Measurements from ENCODE around the gene ABHD12.
A peak's percentile ranks its signal among the peaks of the same experiment; 100 is the strongest.

The ABHD12 gene

GRCh38 chr20:25292176-25292891 lies 98.3 kb downstream of the ABHD12 start:
- Mint-ChIP-seq H3K27me3 (no peaks in the 10 kb centered on the region), H3K4me3 (no peak overlapping the region), H3K27ac (peak overlapping the region; percentile 47), H3K4me1 (ENCODE audit: low read depth) (peaks cover 4% of the 10 kb centered on the region), H3K9me3 (no peaks in the 10 kb centered on the region), H3K36me3 (ENCODE audit: low read depth) (peaks cover 80% of the 10 kb centered on the region)
- DNase-seq = no peak

- peaks cover 84% of the 10 kb centered on the region for H3K36me3 Mint-ChIP-seq (ENCODE audit: low read depth)
- no peaks in the 10 kb centered on the region for H3K27me3 Mint-ChIP-seq
- H3K27ac Mint-ChIP-seq = peak overlapping the region; percentile 58
- no peak for DNase-seq
- H3K4me3 Mint-ChIP-seq = no peak overlapping the region
- H3K9me3 Mint-ChIP-seq = no peaks in the 10 kb centered on the region
- peaks cover 4% of the 10 kb centered on the region for H3K4me1 Mint-ChIP-seq (ENCODE audit: low read depth)
Measured at GRCh38 chr20:25291432-25292133, 99.1 kb downstream of the ABHD12 start.

- DNase-seq = no peak
- Mint-ChIP-seq H3K27me3 (no peaks in the 10 kb centered on the region), H3K27ac (peak overlapping the region; percentile 29), H3K4me1 (ENCODE audit: low read depth) (peaks cover 4% of the 10 kb centered on the region), H3K36me3 (ENCODE audit: low read depth) (peaks cover 84% of the 10 kb centered on the region), H3K9me3 (no peaks in the 10 kb centered on the region), H3K4me3 (no peak overlapping the region)
Measured at GRCh38 chr20:25290646-25291431, 99.8 kb downstream of the ABHD12 start.

- Mint-ChIP-seq H3K27me3 (no peaks in the 10 kb centered on the region), H3K4me3 (no peak overlapping the region), H3K36me3 (ENCODE audit: low read depth) (peaks cover 84% of the 10 kb centered on the region), H3K27ac (peak overlapping the region; percentile 44), H3K4me1 (ENCODE audit: low read depth) (peaks cover 4% of the 10 kb centered on the region), H3K9me3 (no peaks in the 10 kb centered on the region)
- no peak for DNase-seq
Measured at GRCh38 chr20:25289886-25290597, 100.6 kb downstream of the ABHD12 start.

GRCh38 chr20:25288291-25289181 lies 102.1 kb downstream of the ABHD12 start:
- no peak for DNase-seq
- Mint-ChIP-seq H3K27ac (peak overlapping the region; percentile 44), H3K4me1 (ENCODE audit: low read depth) (peaks cover 3% of the 10 kb centered on the region), H3K4me3 (no peak overlapping the region), H3K27me3 (no peaks in the 10 kb centered on the region), H3K9me3 (no peaks in the 10 kb centered on the region), H3K36me3 (ENCODE audit: low read depth) (peaks cover 87% of the 10 kb centered on the region)

GRCh38 chr20:25287631-25288290 lies 102.9 kb downstream of the ABHD12 start:
- Mint-ChIP-seq H3K36me3 (ENCODE audit: low read depth) (peaks cover 88% of the 10 kb centered on the region), H3K4me1 (ENCODE audit: low read depth) (peaks cover 3% of the 10 kb centered on the region), H3K4me3 (no peak overlapping the region), H3K27ac (peak overlapping the region; percentile 50), H3K27me3 (no peaks in the 10 kb centered on the region), H3K9me3 (no peaks in the 10 kb centered on the region)
- DNase-seq = no peak

GRCh38 chr20:25286917-25287316 lies 103.7 kb downstream of the ABHD12 start:
- H3K36me3 Mint-ChIP-seq (ENCODE audit: low read depth) = peaks cover 91% of the 10 kb centered on the region
- DNase-seq = no peak
- H3K27me3 Mint-ChIP-seq = no peaks in the 10 kb centered on the region
- no peak overlapping the region for H3K4me3 Mint-ChIP-seq
- H3K9me3 Mint-ChIP-seq = no peaks in the 10 kb centered on the region
- H3K27ac Mint-ChIP-seq = peak overlapping the region; percentile 76
- peaks cover 3% of the 10 kb centered on the region for H3K4me1 Mint-ChIP-seq (ENCODE audit: low read depth)

- peak overlapping the region; percentile 76 for H3K27ac Mint-ChIP-seq
- no peak overlapping the region for H3K4me3 Mint-ChIP-seq
- peaks cover 86% of the 10 kb centered on the region for H3K36me3 Mint-ChIP-seq (ENCODE audit: low read depth)
- no peak for DNase-seq
- H3K4me1 Mint-ChIP-seq (ENCODE audit: low read depth) = peaks cover 3% of the 10 kb centered on the region
- no peaks in the 10 kb centered on the region for H3K27me3 Mint-ChIP-seq
- no peaks in the 10 kb centered on the region for H3K9me3 Mint-ChIP-seq
Measured at GRCh38 chr20:25285856-25286798, 104.5 kb downstream of the ABHD12 start.

- no peak for DNase-seq
- no peak overlapping the region for H3K4me3 Mint-ChIP-seq
- peaks cover 3% of the 10 kb centered on the region for H3K4me1 Mint-ChIP-seq (ENCODE audit: low read depth)
- peak overlapping the region; percentile 6 for H3K27ac Mint-ChIP-seq
- peaks cover 85% of the 10 kb centered on the region for H3K36me3 Mint-ChIP-seq (ENCODE audit: low read depth)
- no peaks in the 10 kb centered on the region for H3K27me3 Mint-ChIP-seq
- no peaks in the 10 kb centered on the region for H3K9me3 Mint-ChIP-seq
Measured at GRCh38 chr20:25285091-25285647, 105.5 kb downstream of the ABHD12 start.

GRCh38 chr20:25284131-25284601 lies 106.5 kb downstream of the ABHD12 start:
- Mint-ChIP-seq H3K36me3 (ENCODE audit: low read depth) (peaks cover 85% of the 10 kb centered on the region), H3K4me1 (ENCODE audit: low read depth) (peaks cover 3% of the 10 kb centered on the region), H3K27ac (peak overlapping the region; percentile 7), H3K27me3 (no peaks in the 10 kb centered on the region), H3K9me3 (no peaks in the 10 kb centered on the region), H3K4me3 (no peak overlapping the region)
- DNase-seq = no peak

- DNase-seq = no peak
- peaks cover 84% of the 10 kb centered on the region for H3K36me3 Mint-ChIP-seq (ENCODE audit: low read depth)
- H3K27me3 Mint-ChIP-seq = no peaks in the 10 kb centered on the region
- no peaks in the 10 kb centered on the region for H3K4me1 Mint-ChIP-seq (ENCODE audit: low read depth)
- H3K9me3 Mint-ChIP-seq = no peaks in the 10 kb centered on the region
- H3K27ac Mint-ChIP-seq = peak overlapping the region; percentile 7
- H3K4me3 Mint-ChIP-seq = no peak overlapping the region
Measured at GRCh38 chr20:25283221-25283951, 107.2 kb downstream of the ABHD12 start.
